ENCODE data around the gene CDC37. TPM values are rescaled to one million over a fixed set of nuclear protein-coding genes. Genes with fewer than 3 reads are reported as not detected.
"Not testable (repeated sequence)": the region's sequence is repeated elsewhere in the genome, so short reads cannot be mapped to it uniquely, and the experiment has no call there.

Gene CDC37
- total RNA-seq, 1 experiment from 2014 or later = 560 TPM

DNA sequence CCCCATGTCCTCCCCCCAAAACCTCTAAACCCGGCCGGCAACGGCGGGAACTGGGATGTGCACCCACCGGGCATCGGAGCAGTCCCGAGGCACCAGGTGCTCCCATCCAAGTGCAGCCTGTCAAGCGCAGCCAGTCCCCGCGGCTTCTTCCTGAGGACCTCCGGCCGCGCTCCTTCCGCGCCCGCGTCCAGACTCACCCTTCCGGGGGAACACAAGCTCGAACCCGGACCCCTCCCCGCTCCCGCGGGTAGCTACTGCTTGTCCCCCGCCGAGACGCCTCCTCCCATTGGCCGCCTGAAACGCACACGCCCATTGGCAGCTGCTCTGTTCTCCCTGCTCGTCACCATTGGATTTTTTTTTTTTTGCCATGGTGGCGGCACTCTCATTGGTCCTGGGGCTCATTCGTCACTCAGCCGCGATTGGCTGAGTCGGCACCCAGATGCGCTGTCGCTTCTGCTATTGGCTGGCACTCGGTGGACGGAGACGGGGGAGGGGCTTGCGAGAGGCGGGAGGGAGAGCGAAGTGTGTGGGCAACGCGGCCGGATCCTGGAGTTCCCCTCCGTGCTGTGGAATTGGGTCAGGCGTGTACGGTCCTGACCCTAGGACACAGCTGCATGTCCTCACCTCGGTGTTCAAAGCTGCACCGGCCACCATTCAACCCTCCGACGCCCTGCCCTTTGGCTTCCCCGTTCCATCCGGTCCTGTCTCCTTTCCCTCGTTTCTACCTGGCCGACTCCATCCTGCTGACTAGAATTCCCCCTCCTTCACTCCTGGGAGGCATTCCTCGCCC, 22.8 kb downstream of the CDC37 start, which contains the start of gene TYK2:
Gene TYK2 (minus strand): TSS at position 260 of the 790 bp plus-strand sequence. CDS start 2,166 bp downstream, outside the sequence.
- ChIA-PET CTCF (interaction anchor here (0.6 to 1.4 kb wide), 4 partner anchors 8 to 337 kb away, joined by 3 to 12 read pairs (median 6); partner anchors contain the start of gene DNM2), POLR2A (ENCODE audit: unreplicated experiment) (interaction anchor here (0.5 to 1.1 kb wide), 6 partner anchors 9 to 129 kb away, joined by 3 to 8 read pairs (median 6); partner anchors contain the start of genes ICAM1 and MRPL4)
- peak within 1 kb of the TSS; percentile 92 for H3K9ac ChIP-seq (ENCODE audit: low read length)
- intact Hi-C loops (cut with micrococcal nuclease) = loop anchor here (10.0 kb wide), 1 partner anchor 46 kb away; the partner anchor contains the start of genes ICAM3 and RAVER1
- no peaks in the 10 kb centered on the region for H3K9me2 ChIP-seq (replicated peaks; ENCODE audit: low read length)
- peak; percentile 94 for ATAC-seq
- H4K20me1 ChIP-seq (ENCODE audit: low read length) = no peaks in the 10 kb centered on the region
- no TSS peak for BruUV-seq (replicated peaks)
- peaks cover 9% of the 10 kb centered on the region for H3K4me1 ChIP-seq (ENCODE audit: insufficient read depth, low read length)
- no peak for TF ChIP-seq EZH2 (IDR thresholded peaks at IDR 0.05; ENCODE audit: low read length, unreplicated experiment)
- TF ChIP-seq EZH2phosphoT487 (IDR thresholded peaks at IDR 0.05; ENCODE audit: borderline replicate concordance, low read length) = no peak
- TF ChIP-seq, protein P1, sequence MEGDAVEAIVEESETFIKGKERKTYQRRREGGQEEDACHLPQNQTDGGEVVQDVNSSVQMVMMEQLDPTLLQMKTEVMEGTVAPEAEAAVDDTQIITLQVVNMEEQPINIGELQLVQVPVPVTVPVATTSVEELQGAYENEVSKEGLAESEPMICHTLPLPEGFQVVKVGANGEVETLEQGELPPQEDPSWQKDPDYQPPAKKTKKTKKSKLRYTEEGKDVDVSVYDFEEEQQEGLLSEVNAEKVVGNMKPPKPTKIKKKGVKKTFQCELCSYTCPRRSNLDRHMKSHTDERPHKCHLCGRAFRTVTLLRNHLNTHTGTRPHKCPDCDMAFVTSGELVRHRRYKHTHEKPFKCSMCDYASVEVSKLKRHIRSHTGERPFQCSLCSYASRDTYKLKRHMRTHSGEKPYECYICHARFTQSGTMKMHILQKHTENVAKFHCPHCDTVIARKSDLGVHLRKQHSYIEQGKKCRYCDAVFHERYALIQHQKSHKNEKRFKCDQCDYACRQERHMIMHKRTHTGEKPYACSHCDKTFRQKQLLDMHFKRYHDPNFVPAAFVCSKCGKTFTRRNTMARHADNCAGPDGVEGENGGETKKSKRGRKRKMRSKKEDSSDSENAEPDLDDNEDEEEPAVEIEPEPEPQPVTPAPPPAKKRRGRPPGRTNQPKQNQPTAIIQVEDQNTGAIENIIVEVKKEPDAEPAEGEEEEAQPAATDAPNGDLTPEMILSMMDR (conservative IDR thresholded peaks at IDR 0.05; ENCODE audit: low read depth, low read length) = no peak
- H3K36me3 ChIP-seq (ENCODE audit: low read depth, low read length) = peaks cover 12% of the 10 kb centered on the region
- H3K27ac ChIP-seq (ENCODE audit: low read length) = peak within 1 kb of the TSS; percentile 40
- H3K79me2 ChIP-seq (ENCODE audit: low read length) = peaks cover 15% of the 10 kb centered on the region
- H3K9me3 ChIP-seq (ENCODE audit: low read length) = no peaks in the 10 kb centered on the region
- H3F3A ChIP-seq (ENCODE audit: low read length, unreplicated experiment) = no peaks in the 10 kb centered on the region
- H3K4me2 ChIP-seq (ENCODE audit: low read length) = peak within 1 kb of the TSS; percentile 88
- peak within 1 kb of the TSS; percentile 91 for H3K4me3 ChIP-seq (ENCODE audit: low read length)
- peak within 1 kb of the TSS; percentile 95 for H2AFZ ChIP-seq (ENCODE audit: low read length)
- DNase-seq = peak; percentile 100
- no peaks in the 10 kb centered on the region for H3K27me3 ChIP-seq (ENCODE audit: low read length)

DNA sequence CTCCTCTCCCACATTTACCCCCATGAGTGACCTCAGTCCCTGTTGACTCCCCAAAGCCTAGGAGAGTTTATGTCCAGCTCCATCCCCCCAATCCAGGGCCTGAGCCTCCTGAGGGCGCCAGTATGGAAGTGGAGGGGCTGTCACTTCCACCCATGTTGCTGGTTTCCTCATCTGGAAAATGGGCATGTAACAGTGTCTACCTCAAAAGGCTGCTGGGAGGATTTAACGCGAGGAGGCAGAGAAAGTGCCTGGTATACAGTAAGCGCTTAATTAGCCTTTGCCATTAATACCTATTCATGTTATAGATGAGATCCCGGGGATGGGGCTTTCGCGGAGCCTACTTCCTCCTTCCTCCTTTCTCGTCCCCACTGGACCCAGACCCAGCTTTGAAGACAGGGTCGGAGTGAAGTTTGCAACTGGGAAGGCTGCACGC, 23.4 kb downstream of the CDC37 start:
- Histone ChIP-seq H3K27ac (ENCODE audit: low read length) (peak overlapping the region; percentile 30), H3K36me3 (ENCODE audit: low read depth, low read length) (peaks cover 17% of the 10 kb centered on the region), H3K79me2 (ENCODE audit: low read length) (peaks cover 15% of the 10 kb centered on the region), H4K20me1 (ENCODE audit: low read length) (no peaks in the 10 kb centered on the region), H3K9me2 (replicated peaks; ENCODE audit: low read length) (no peaks in the 10 kb centered on the region), H3K9ac (ENCODE audit: low read length) (peak overlapping the region; percentile 92), H3K4me3 (ENCODE audit: low read length) (peak overlapping the region; percentile 91), H3K27me3 (ENCODE audit: low read length) (no peaks in the 10 kb centered on the region), H3F3A (ENCODE audit: low read length, unreplicated experiment) (no peaks in the 10 kb centered on the region), H3K4me2 (ENCODE audit: low read length) (peak overlapping the region; percentile 88), H3K4me1 (ENCODE audit: insufficient read depth, low read length) (peaks cover 9% of the 10 kb centered on the region), H2AFZ (ENCODE audit: low read length) (peak overlapping the region; percentile 95), H3K9me3 (ENCODE audit: low read length) (no peaks in the 10 kb centered on the region)
- intact Hi-C loops (cut with micrococcal nuclease) = loop anchor here (10.0 kb wide), 1 partner anchor 45 kb away; the partner anchor contains the start of genes ICAM3 and RAVER1
- ATAC-seq (no peak), DNase-seq (no peak)
- TF ChIP-seq EZH2phosphoT487 (IDR thresholded peaks at IDR 0.05; ENCODE audit: borderline replicate concordance, low read length) = no peak
- TF ChIP-seq EZH2 (IDR thresholded peaks at IDR 0.05; ENCODE audit: low read length, unreplicated experiment) = no peak
- ChIA-PET CTCF (interaction anchor here (1.0 to 1.4 kb wide), 3 partner anchors 9 to 338 kb away, joined by 3 to 12 read pairs (median 7); partner anchors contain the start of gene DNM2), POLR2A (ENCODE audit: unreplicated experiment) (interaction anchor here (0.5 to 1.1 kb wide), 4 partner anchors 9 to 160 kb away, joined by 3 to 6 read pairs (median 5); no protein-coding TSS in a partner anchor)
- TSS peak; percentile 95 for BruUV-seq (replicated peaks)

DNA sequence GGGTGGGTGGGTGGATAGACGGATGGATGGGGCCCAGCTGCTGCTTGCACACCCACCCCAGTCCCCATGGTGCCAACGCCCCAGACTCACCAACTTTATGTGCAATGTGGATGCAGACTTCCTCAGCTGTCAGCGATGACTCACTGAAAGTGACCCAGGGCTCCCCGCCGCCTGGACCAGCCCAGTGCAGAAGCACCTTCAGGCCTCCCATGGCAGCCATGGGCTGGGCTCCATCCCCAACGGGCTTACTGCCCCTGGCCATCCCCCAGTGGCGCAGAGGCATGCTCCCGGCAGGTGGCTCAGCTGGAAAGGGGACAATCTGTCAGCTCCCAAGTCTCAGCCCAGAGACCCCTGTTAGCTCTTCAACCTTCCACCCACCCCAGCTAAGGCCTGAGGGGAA, 25.2 kb downstream of the CDC37 start:
- ChIA-PET POLR2A (ENCODE audit: unreplicated experiment) (no interaction called here), CTCF (no interaction called here)
- Histone ChIP-seq H3K27ac (ENCODE audit: low read length) (no peak overlapping the region), H3F3A (ENCODE audit: low read length, unreplicated experiment) (no peaks in the 10 kb centered on the region), H2AFZ (ENCODE audit: low read length) (no peak overlapping the region), H3K4me2 (ENCODE audit: low read length) (no peak overlapping the region), H3K9me2 (replicated peaks; ENCODE audit: low read length) (no peaks in the 10 kb centered on the region), H3K9me3 (ENCODE audit: low read length) (no peaks in the 10 kb centered on the region), H3K27me3 (ENCODE audit: low read length) (no peaks in the 10 kb centered on the region), H3K4me3 (ENCODE audit: low read length) (no peak overlapping the region), H3K4me1 (ENCODE audit: insufficient read depth, low read length) (peaks cover 9% of the 10 kb centered on the region), H3K79me2 (ENCODE audit: low read length) (peaks cover 15% of the 10 kb centered on the region), H3K9ac (ENCODE audit: low read length) (no peak overlapping the region), H4K20me1 (ENCODE audit: low read length) (no peaks in the 10 kb centered on the region), H3K36me3 (ENCODE audit: low read depth, low read length) (peaks cover 20% of the 10 kb centered on the region)
- ATAC-seq = no peak
- TF ChIP-seq EZH2 (IDR thresholded peaks at IDR 0.05; ENCODE audit: low read length, unreplicated experiment) = no peak
- TF ChIP-seq, protein P1 (conservative IDR thresholded peaks at IDR 0.05; ENCODE audit: low read depth, low read length) = no peak
- TF ChIP-seq EZH2phosphoT487 (IDR thresholded peaks at IDR 0.05; ENCODE audit: borderline replicate concordance, low read length) = no peak
- no peak for DNase-seq
- no TSS peak for BruUV-seq (replicated peaks)
- intact Hi-C loops (cut with micrococcal nuclease) = no loop called here

DNA sequence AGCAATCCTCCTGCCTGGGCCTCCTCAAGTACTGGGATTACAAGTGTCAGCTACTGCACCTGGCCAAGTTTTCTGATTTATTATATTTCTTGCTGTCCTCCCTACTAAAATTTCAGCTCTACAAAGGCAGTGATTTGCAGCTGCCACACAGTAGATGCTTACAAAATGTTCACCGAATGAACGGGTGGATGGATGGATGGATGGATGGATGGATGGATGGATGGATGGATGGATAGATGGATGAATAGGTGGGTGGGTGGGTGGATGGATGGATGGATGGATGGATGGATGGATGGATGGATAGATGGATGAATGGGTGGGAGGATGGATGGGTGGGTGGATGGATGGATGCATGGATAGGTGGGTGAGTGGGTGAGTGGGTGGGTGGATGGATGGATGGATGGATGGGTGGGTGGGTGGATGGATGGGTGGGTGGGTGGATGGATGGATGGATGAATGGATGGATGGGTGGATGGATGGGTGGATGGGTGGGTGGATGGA, 26.2 kb downstream of the CDC37 start:
- Histone ChIP-seq H3K79me2 (ENCODE audit: low read length) (peaks cover 15% of the 10 kb centered on the region), H3K36me3 (ENCODE audit: low read depth, low read length) (peaks cover 20% of the 10 kb centered on the region)
- CTCF ChIA-PET; H3K9me3 ChIP-seq (ENCODE audit: low read length); intact Hi-C loops (cut with micrococcal nuclease); H3K4me1 ChIP-seq (ENCODE audit: insufficient read depth, low read length); H3K9me2 ChIP-seq (replicated peaks; ENCODE audit: low read length); ATAC-seq; H3K4me3 ChIP-seq (ENCODE audit: low read length); H3K4me2 ChIP-seq (ENCODE audit: low read length); H3K27me3 ChIP-seq (ENCODE audit: low read length); H2AFZ ChIP-seq (ENCODE audit: low read length); H3F3A ChIP-seq (ENCODE audit: low read length, unreplicated experiment); H4K20me1 ChIP-seq (ENCODE audit: low read length); BruUV-seq (replicated peaks); POLR2A ChIA-PET (ENCODE audit: unreplicated experiment); DNase-seq; H3K9ac ChIP-seq (ENCODE audit: low read length); H3K27ac ChIP-seq (ENCODE audit: low read length): not testable (repeated sequence)

Data from PC-3 (cell line).